Smooth muscle cell (in vitro differentiated cells): ENCODE data around the gene ABCA3. TPM values are rescaled to one million over a fixed set of nuclear protein-coding genes. Genes with fewer than 3 reads are reported as not detected.
"Not testable (repeated sequence)": the region's sequence is repeated elsewhere in the genome, so short reads cannot be mapped to it uniquely, and the experiment has no call there.

Experiments
- DNase-seq: peaks from one replicate; lab custom pipeline; 2025; ENCODE audit not compliant: unreplicated experiment; lab: John Stamatoyannopoulos, UW
- H2AFZ ChIP-seq: fragments of 200-600 bp; sonication (generic); 2 replicates; pipeline ENCODE4 v1.6.0; 2016; ENCODE audit warnings: antibody characterized with exemption, low read depth, mild to moderate bottlenecking
- H3F3A ChIP-seq: fragments of 200-600 bp; sonication (generic); 2 replicates; pipeline ENCODE4 v1.6.0; 2017; ENCODE audit warnings: antibody characterized with exemption, low read depth
- H3K27ac ChIP-seq: fragments of 200-600 bp; sonication (generic); 2 replicates; pipeline ENCODE4 v1.5.1; 2016; ENCODE audit warnings: low read depth, mild to moderate bottlenecking
- H3K27me3 ChIP-seq: fragments of 200-600 bp; sonication (generic); 2 replicates; pipeline ENCODE4 v1.6.1; 2016; ENCODE audit warnings: low read depth, mild to moderate bottlenecking
- H3K36me3 ChIP-seq: fragments of 200-600 bp; sonication (generic); 2 replicates; pipeline ENCODE4 v1.5.1; 2016; ENCODE audit warnings: low read depth
- H3K4me1 ChIP-seq: fragments of 200-600 bp; sonication (generic); 2 replicates; pipeline ENCODE4 v1.5.1; 2016; ENCODE audit warnings: low read depth
- H3K4me2 ChIP-seq: fragments of 200-600 bp; sonication (generic); 2 replicates; pipeline ENCODE4 v1.6.0; 2016; ENCODE audit warnings: mild to moderate bottlenecking
- H3K4me3 ChIP-seq: fragments of 200-600 bp; sonication (generic); 2 replicates; pipeline ENCODE4 v1.5.1; 2016; ENCODE audit warnings: mild to moderate bottlenecking
- H3K79me2 ChIP-seq: fragments of 200-600 bp; sonication (generic); 2 replicates; pipeline ENCODE4 v1.6.0; 2016; ENCODE audit warnings: low read depth, mild to moderate bottlenecking
- H3K9ac ChIP-seq: fragments of 200-600 bp; sonication (generic); 2 replicates; pipeline ENCODE4 v1.6.0; 2016; ENCODE audit warnings: low read depth
- H3K9me3 ChIP-seq: fragments of 200-600 bp; sonication (generic); replicated peaks from 2 replicates; pipeline ENCODE4 v1.5.1; 2016; ENCODE audit warnings: low read depth
- H4K20me1 ChIP-seq: fragments of 200-600 bp; sonication (generic); 2 replicates; pipeline ENCODE4 v1.6.0; 2016; ENCODE audit warnings: low read depth
- WGBS: methylation state at CpG from one replicate; pipeline ENCODE4 v1.1.7; 2016; ENCODE audit warnings: low lambda C conversion rate; 5-methylcytosine and 5-hydroxymethylcytosine counted together
- polyA plus RNA-seq: library from polyadenylated mRNA; unstranded; fragments of >200 nt; fragmentation: Nextera tagmentation; extraction: Ambion mirVana; gene quantifications from 2 replicates; pipeline ENCODE4 v1.2.1, GENCODE V29; 2016
- total RNA-seq: library from RNA; depleted of rRNA; stranded (reverse); fragments of >200 nt; gene quantifications from 2 replicates; pipeline ENCODE4 v1.2.3, GENCODE V29; 2014
- TF ChIP-seq, protein P1 (sequence below): fragments of 200-600 bp; sonication (generic); IDR thresholded peaks from 2 replicates; pipeline ENCODE4 v1.5.1; 2017; ENCODE audit warnings: borderline replicate concordance, mild to moderate bottlenecking, antibody characterized with exemption; ENCODE audit not compliant: insufficient read depth, poor library complexity, severe bottlenecking

Gene ABCA3
- total and polyA plus RNA-seq, 2 experiments from 2014 or later = 1.4 to 2.2 TPM

DNA sequence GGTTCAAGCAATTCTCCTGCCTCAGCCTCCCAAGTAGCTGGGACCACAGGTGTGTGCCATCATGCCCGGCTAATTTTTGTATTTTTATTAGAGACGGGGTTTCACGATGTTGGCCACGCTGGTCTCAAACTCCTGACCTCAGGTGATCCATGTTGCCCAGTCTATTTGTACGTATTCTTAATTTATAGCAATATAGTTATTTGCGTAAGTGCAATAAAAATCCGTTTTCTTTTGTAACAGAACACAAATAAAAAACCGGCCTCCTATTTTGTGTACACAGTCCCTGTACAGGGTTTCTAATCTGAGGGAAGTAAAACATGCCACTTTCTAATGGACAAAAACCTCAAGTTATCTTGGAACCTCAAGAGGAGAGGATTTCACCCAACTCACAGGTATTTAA lies 80.3 kb downstream of the ABCA3 start:
- H3F3A ChIP-seq = peaks cover 11% of the 10 kb centered on the region

DNA sequence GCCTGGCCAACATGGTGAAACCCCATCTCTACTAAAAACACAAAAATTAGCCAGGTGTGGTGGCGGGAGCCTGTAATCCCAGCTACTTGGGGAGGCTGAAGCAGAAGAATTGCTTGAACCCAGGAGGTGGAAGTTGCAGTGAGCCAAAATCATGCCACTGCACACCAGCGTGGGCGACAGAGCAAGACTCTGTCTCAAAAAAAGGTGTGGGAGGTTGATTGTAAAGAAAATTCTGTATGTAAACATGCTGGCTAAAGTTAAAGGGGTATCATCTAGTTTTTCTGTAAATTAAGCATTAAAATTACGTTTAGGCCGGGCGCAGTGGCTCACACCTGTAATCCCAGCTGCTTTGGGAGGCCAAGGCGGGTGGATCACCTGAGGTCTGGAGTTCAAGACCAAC lies 82.0 kb downstream of the ABCA3 start:
- not testable (repeated sequence) for H3K27ac ChIP-seq, H3K4me1 ChIP-seq, H3K27me3 ChIP-seq, H3K4me3 ChIP-seq, H3K9me3 ChIP-seq, H3K4me2 ChIP-seq, H3K9ac ChIP-seq, DNase-seq, H2AFZ ChIP-seq
- 98% methylated on average over 7 of the region's 7 CpGs for WGBS
- H4K20me1 ChIP-seq = peaks cover 70% of the 10 kb centered on the region
- H3K79me2 ChIP-seq = peaks cover 46% of the 10 kb centered on the region
- H3F3A ChIP-seq = peaks cover 15% of the 10 kb centered on the region
- peaks cover 33% of the 10 kb centered on the region for H3K36me3 ChIP-seq

More for the DNA sequence above, 80.3 kb downstream of the ABCA3 start:
- no peak for DNase-seq
- WGBS = 98% methylated on average over 8 of the region's 8 CpGs
- peaks cover 87% of the 10 kb centered on the region for H4K20me1 ChIP-seq
- no peaks in the 10 kb centered on the region for H3K4me1 ChIP-seq
- H2AFZ ChIP-seq = no peak overlapping the region
- TF ChIP-seq, protein P1, sequence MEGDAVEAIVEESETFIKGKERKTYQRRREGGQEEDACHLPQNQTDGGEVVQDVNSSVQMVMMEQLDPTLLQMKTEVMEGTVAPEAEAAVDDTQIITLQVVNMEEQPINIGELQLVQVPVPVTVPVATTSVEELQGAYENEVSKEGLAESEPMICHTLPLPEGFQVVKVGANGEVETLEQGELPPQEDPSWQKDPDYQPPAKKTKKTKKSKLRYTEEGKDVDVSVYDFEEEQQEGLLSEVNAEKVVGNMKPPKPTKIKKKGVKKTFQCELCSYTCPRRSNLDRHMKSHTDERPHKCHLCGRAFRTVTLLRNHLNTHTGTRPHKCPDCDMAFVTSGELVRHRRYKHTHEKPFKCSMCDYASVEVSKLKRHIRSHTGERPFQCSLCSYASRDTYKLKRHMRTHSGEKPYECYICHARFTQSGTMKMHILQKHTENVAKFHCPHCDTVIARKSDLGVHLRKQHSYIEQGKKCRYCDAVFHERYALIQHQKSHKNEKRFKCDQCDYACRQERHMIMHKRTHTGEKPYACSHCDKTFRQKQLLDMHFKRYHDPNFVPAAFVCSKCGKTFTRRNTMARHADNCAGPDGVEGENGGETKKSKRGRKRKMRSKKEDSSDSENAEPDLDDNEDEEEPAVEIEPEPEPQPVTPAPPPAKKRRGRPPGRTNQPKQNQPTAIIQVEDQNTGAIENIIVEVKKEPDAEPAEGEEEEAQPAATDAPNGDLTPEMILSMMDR = no peak
- no peak overlapping the region for H3K9ac ChIP-seq
- no peak overlapping the region for H3K4me2 ChIP-seq
- no peaks in the 10 kb centered on the region for H3K9me3 ChIP-seq
- peaks cover 33% of the 10 kb centered on the region for H3K36me3 ChIP-seq
- H3K4me3 ChIP-seq = no peak overlapping the region
- H3K79me2 ChIP-seq = peaks cover 63% of the 10 kb centered on the region
- no peak overlapping the region for H3K27ac ChIP-seq
- no peaks in the 10 kb centered on the region for H3K27me3 ChIP-seq

DNA sequence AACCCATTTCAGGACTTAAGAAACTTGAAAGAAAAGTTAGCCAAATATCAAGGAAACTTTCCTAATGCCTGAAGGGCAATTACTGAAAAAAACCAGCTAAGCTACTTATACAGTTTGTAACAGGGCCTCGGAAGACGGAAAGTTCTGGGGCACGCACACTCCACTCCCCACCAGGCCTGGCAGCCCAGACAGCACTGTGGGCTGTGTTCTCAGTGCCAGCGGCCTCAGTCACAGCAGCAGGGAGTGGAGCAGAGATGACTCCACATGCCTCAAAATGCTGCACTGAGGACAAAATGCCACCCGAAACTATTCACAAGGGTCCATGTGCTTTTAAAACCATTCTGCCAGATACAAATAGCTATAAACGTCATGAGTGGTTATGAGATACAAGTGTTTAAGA lies 82.8 kb downstream of the ABCA3 start:
- Histone ChIP-seq H3K4me3 (no peak overlapping the region), H3K27me3 (no peaks in the 10 kb centered on the region), H3K9ac (no peak overlapping the region), H3K79me2 (peaks cover 38% of the 10 kb centered on the region), H3K4me2 (no peak overlapping the region), H3K27ac (no peak overlapping the region), H3K36me3 (peaks cover 33% of the 10 kb centered on the region), H3F3A (peaks cover 17% of the 10 kb centered on the region), H3K9me3 (no peaks in the 10 kb centered on the region), H2AFZ (no peak overlapping the region), H4K20me1 (peaks cover 64% of the 10 kb centered on the region), H3K4me1 (no peaks in the 10 kb centered on the region)
- TF ChIP-seq, protein P1 = no peak
- no peak for DNase-seq
- WGBS = 97% methylated on average over 6 of the region's 6 CpGs

DNA sequence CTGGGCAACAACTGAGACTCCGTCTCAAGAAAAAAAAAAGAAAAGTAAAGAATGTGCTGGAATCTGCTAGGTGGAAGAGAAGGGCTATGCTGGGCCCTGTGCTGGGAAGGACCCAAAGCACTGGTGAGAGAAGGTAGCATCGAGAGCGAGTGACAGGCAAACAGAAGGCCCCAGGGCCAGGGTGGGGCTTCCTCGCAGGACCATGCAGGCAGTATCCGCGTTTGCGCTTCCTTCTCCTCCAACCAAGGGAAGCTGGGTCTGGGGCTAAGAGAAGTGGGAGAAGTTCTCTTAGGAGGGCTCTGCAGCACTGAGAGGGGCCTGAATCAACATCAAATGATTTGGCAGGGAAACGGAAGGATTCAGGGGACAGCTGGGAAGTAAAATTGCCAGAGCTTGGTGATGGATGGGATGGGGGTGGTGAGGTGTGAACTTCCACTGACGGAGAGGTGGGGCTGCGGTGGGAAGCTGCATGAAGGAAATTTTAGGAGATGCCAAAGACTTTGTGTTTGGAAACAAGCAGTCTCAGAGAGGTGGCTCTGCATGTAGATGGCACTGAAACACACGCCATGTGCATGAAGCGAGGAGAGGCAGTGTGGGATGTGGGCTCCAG lies 83.9 kb downstream of the ABCA3 start:
- Histone ChIP-seq H3K27ac (no peak overlapping the region), H3K27me3 (no peaks in the 10 kb centered on the region), H3K9me3 (no peaks in the 10 kb centered on the region), H3K36me3 (peaks cover 25% of the 10 kb centered on the region), H4K20me1 (peaks cover 63% of the 10 kb centered on the region), H3K4me2 (no peak overlapping the region), H3K9ac (no peak overlapping the region), H3F3A (peaks cover 27% of the 10 kb centered on the region), H3K79me2 (peaks cover 27% of the 10 kb centered on the region), H2AFZ (no peak overlapping the region), H3K4me1 (no peaks in the 10 kb centered on the region), H3K4me3 (no peak overlapping the region)
- no peak for DNase-seq
- TF ChIP-seq, protein P1 = no peak
- 99% methylated on average over 12 of the region's 12 CpGs for WGBS
